ENCODE measurements around the gene DUSP22.

Gene DUSP22

DNA sequence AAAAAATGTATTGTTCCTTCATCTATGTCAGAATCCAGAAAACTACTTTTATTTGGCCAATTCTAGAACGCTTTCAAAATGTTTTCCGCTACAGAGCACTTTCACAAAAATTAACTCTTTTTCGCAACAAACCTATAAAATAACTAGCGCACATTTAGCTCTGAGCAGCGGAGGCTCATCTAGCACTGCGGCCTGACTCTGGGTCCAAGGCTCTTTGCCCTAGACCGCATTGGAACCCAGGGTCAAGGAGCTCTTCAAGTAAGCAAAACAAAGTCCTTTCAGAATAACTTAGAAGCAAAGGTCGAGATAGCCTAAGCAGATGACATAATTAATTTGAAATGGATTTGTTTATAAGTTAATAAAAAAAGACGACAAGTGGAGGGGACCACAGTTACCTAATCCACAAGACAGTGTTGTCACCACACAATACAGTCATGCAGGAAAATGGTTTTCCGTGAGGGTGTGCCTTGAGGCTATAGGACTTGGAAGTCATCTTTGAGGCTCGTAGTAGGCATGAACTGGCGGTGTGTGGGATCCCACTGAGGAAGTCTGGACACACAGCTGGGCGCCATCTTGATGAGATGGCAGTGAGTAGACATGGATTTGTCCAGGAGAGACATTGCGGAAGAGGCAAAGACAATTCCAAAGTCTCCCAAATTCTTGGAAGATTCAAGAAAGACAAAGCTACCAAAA lies 70.1 kb downstream of the DUSP22 start:
- DNase-seq (ENCODE audit: low read depth) = no peak
- in situ Hi-C loops (cut with HindIII; ENCODE audit: low sequenced_read_pairs) = no loop called here
- TF ChIP-seq CTCF (IDR thresholded peaks at IDR 0.05; ENCODE audit: low read depth, low read length, missing control alignments) = no peak
- no peak overlapping the region for H3K4me3 ChIP-seq (ENCODE audit: low read depth, low read length)

DNA sequence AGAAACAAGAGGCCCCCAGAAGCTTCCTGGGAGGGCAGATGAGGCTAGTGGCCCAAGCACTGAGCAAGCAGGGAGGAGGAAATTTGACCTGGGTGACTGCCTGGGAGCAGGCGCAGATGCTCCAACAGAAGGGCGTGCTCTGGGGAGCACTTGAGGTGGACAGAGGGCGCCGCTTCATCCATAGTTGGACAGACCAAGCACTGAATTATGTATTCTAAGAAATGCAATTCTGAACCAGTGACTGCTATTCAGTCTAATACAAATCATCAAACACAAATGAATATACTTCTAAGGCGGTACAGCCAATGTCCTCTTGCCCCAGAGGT lies 70.6 kb downstream of the DUSP22 start:
- no peak for TF ChIP-seq CTCF (IDR thresholded peaks at IDR 0.05; ENCODE audit: low read depth, low read length, missing control alignments)
- H3K4me3 ChIP-seq (ENCODE audit: low read depth, low read length) = no peak overlapping the region
- in situ Hi-C loops (cut with HindIII; ENCODE audit: low sequenced_read_pairs) = no loop called here
- no peak for DNase-seq (ENCODE audit: low read depth)

- DNase-seq (ENCODE audit: low read depth) = no peak
- TF ChIP-seq CTCF (IDR thresholded peaks at IDR 0.05; ENCODE audit: low read depth, low read length, missing control alignments) = no peak
- in situ Hi-C loops (cut with HindIII; ENCODE audit: low sequenced_read_pairs) = no loop called here
- no peak overlapping the region for H3K4me3 ChIP-seq (ENCODE audit: low read depth, low read length)
These were observed 71.0 kb downstream of the DUSP22 start for GRCh38 chr6:363291-363690.

GRCh38 chr6:363909-364308 lies 71.6 kb downstream of the DUSP22 start:
- no peak for TF ChIP-seq CTCF (IDR thresholded peaks at IDR 0.05; ENCODE audit: low read depth, low read length, missing control alignments)
- no peak overlapping the region for H3K4me3 ChIP-seq (ENCODE audit: low read depth, low read length)
- no peak for DNase-seq (ENCODE audit: low read depth)
- in situ Hi-C loops (cut with HindIII; ENCODE audit: low sequenced_read_pairs) = no loop called here

DNA sequence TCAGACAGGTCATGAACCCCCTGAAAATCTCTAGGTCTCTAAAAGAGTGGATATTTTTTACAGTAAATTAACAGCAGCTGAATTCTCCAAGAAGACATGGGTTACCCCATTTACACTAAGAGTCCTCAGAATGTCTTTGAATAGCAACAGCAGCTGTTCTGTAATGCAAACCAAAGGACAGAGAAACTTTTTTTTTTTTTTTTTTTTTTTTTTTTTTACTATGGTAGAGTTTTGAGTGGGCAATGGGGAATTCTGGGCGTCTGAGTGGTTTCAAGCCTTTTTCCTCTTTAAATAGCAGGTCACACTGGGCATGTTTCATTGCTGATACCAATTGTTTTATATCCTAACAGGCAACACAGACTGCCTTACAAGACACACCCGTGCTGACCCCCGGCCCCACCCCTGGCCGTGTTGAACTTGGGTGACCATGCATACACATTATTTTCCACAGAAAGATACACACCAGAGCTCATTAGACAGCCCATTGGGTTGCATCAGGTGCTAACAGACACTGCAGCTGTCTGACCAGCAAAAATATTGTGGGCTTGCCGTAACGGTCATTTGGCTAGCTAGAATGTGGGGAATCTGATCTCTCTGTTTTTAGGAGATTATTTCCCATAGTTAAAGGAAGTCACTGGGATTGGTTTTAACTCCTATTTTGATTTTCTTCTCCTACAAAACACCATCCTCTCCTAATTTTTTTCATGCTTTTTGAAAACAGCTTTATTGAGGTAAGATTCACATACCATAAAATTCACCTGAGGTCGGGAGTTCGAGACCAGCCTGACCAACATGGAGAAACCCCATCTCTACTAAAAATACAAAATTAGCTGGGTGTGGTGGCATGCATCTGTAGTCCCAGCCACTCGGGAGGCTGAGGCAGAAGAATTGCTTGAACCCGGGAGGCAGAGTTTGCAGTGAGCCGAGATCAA lies 72.6 kb downstream of the DUSP22 start:
- no peak for DNase-seq (ENCODE audit: low read depth)
- in situ Hi-C loops (cut with HindIII; ENCODE audit: low sequenced_read_pairs) = no loop called here

GRCh38 chr6:365835-366234 lies 73.5 kb downstream of the DUSP22 start:
- no peak overlapping the region for H3K4me3 ChIP-seq (ENCODE audit: low read depth, low read length)
- in situ Hi-C loops (cut with HindIII; ENCODE audit: low sequenced_read_pairs) = no loop called here
- no peak for TF ChIP-seq CTCF (IDR thresholded peaks at IDR 0.05; ENCODE audit: low read depth, low read length, missing control alignments)
- no peak for DNase-seq (ENCODE audit: low read depth)

More for the DNA sequence above, 72.6 kb downstream of the DUSP22 start:
- TF ChIP-seq CTCF (IDR thresholded peaks at IDR 0.05; ENCODE audit: low read depth, low read length, missing control alignments) = no peak
- no peak overlapping the region for H3K4me3 ChIP-seq (ENCODE audit: low read depth, low read length)
